Activated CD8-positive, alpha-beta memory T cell treated with anti-CD3 and anti-CD28 coated beads for 36 hours (primary cell): ENCODE results near the gene OAT. TPM values are rescaled to one million over a fixed set of nuclear protein-coding genes. Genes with fewer than 3 reads are reported as not detected.

Experiments
- CTCF ChIA-PET: fragments of 350-600 bp; sonication (Branson Sonifier 250); formaldehyde crosslinking; loops from one replicate; lab custom pipeline; 2021; ENCODE audit warnings: antibody characterized with exemption; lab: Charles Lee
- POLR2A ChIA-PET: fragments of 350-600 bp; sonication (Branson Sonifier 250); formaldehyde crosslinking; loops from one replicate; lab custom pipeline; 2021; ENCODE audit warnings: antibody characterized with exemption; lab: Charles Lee
- total RNA-seq, 2 experiments: library from RNA; stranded (reverse); gene quantifications; one replicate each; pipeline ENCODE4 v1.2.3, GENCODE V29; 2021

The OAT gene
- total RNA-seq: 10 to 100 TPM; 48.2 to 49.2 TPM

- ChIA-PET POLR2A (interaction anchor here (0.6 to 1.0 kb wide), 5 partner anchors 25 to 742 kb away, joined by 3 to 7 read pairs (median 5); partner anchors contain the start of gene LHPP), CTCF (interaction anchor here (0.7 to 2.9 kb wide), 4 partner anchors 15 to 41 kb away, joined by 3 to 10 read pairs (median 3); no protein-coding TSS in a partner anchor)
Observed at GRCh38 chr10:124418726-124419501, at the start of gene OAT. OAT (minus strand) TSS chr10:124418923; CDS start chr10:124412171, 6,752 bp downstream.

- ChIA-PET POLR2A (no interaction called here), CTCF (no interaction called here)
Observed at GRCh38 chr10:124467165-124467564, 48.4 kb upstream of the OAT start.

DNA sequence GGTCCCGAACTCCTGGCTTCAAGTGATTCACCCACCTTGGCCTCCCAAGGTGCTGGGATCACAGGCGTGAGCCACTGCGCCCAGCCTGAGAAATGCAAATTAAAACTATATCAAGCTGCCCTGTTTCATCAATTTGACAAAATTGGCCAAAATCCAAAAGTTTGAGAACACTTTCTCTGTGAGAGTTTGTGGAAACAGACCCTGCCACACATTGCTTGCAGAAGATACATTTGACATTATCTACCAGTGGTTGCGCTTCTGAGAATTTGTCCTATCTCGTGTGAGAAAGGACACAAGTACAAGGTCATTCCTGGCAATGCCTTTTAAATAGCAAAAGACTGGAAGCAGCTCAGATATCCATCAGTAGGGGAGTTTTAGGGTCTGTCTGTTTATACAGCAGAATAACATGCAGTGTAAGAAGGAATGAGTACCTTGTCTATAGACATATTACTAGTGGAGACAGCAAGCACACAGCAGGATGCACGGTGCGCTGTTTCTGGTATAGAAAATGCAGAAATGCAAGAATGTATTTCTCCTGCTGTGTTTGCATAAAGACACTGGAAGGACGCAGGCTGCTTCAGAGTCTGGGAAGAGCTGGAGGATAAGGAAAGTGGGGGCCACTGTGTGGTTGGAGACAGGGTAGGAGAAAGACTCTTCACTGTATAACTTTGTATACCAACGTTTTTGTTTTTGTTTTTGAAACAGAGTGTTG is 47.2 kb upstream of the OAT start:
- POLR2A ChIA-PET: no interaction called here
- CTCF ChIA-PET: no interaction called here

GRCh38 chr10:124465003-124465776 is 46.5 kb upstream of the OAT start:
- CTCF ChIA-PET: interaction anchor here (1.3 kb wide), 1 partner anchor 65 kb away, joined by 4 read pairs; no protein-coding TSS in a partner anchor
- POLR2A ChIA-PET: no interaction called here

- ChIA-PET CTCF (interaction anchor here (1.3 kb wide), 1 partner anchor 66 kb away, joined by 4 read pairs; no protein-coding TSS in a partner anchor), POLR2A (no interaction called here)
Observed at GRCh38 chr10:124464028-124464965, 45.6 kb upstream of the OAT start.

DNA sequence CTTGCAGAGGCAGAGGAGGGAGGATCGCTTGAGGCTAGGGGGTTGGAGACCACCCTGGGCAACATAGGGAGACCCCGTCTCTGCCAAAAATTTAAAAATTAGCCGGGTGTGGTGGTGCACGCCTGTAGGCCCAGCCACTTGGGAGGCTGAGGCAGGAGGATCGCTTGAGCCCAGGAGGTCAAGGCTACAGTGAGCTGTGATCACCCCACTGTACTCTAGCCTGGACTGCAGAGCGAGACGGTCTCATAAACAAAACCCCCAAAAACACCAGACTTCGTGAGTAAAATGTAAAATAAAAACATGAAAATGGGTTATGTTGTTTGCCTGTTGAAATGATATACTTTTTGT is 43.6 kb upstream of the OAT start:
- ChIA-PET CTCF (no interaction called here), POLR2A (interaction anchor here (0.8 kb wide), 1 partner anchor 43 kb away, joined by 3 read pairs; the partner anchor contains the start of gene OAT)

DNA sequence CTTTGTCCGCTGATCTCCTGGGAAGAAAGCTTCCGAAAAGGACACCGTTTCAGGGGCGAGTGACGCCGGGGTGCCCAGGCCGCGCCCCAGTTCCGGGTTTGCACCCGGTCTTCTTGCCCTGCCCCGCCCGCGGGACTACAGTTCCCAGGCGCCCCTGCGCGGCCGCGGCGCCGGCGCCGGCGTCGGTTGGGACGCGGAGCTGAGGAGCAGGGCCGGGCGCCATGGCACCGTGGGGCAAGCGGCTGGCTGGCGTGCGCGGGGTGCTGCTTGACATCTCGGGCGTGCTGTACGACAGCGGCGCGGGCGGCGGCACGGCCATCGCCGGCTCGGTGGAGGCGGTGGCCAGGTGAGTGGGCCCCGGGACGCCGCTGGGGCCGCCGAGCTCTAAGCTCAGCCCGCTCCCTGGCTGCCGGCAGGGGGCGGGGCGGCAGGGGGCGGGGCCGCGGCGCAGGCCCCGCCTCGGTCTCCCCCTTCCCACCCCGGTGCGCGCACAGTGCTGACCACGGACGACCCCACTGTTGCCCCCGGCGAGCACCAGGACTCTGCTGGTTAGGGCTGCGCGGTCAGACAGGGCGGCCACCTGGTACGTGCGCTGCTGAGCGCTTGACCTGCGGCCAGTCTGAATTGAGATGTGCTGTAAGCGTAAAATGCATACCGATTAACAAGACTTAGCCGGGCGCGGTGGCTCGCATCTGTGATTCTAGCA is 43.1 kb upstream of the OAT start, which contains the start of gene LHPP:
Gene LHPP (plus strand): TSS at position 182 of the 706 bp plus-strand sequence. CDS start 40 bp downstream, at position 222.
- CTCF ChIA-PET: interaction anchor here (1.0 to 1.1 kb wide), 4 partner anchors 10 to 72 kb away, joined by 3 read pairs; no protein-coding TSS in a partner anchor
- POLR2A ChIA-PET: interaction anchor here (0.8 kb wide), 1 partner anchor 43 kb away, joined by 3 read pairs; the partner anchor contains the start of gene OAT

DNA sequence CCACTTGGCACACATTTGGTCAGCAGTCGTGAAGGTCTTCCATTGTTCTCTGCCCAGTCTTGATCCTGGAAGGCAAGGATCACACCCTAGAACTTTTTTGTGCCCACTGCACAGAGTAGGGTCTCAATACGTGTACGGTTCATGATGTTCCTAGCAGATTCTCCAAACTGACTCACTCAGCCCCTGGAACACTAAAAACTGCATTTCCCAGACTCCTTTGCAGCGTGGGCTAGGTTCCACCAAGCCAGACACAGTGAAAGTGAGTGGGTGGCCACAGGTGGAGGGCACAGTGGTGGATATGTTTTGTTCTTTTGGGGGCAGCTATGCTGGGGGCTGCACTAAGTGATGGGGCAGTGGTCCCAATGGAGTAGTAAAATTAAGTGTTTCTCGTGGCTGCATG is 41.4 kb upstream of the OAT start:
- ChIA-PET POLR2A (no interaction called here), CTCF (interaction anchor here (0.9 kb wide), 1 partner anchor 41 kb away, joined by 3 read pairs; the partner anchor contains the start of gene OAT)

DNA sequence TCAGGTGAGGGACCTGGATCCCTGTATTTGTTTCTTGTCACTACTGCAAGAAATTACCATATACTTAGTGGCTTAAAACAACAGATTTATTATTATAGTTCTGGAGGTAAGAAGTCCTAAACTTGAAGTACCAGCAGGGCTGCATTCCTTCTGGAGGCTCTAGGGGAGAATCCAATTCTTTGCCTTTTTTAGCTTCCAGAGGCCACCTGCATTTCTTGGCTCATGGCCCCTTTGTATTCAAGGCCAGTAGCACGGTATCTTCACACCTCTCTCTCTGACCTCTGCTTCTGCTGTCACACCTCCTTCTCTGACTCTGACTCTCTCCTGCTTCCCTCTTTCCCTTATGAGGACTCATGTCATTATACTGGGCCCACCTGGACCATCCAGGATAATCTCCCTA is 40.7 kb upstream of the OAT start:
- ChIA-PET CTCF (no interaction called here), POLR2A (no interaction called here)

DNA sequence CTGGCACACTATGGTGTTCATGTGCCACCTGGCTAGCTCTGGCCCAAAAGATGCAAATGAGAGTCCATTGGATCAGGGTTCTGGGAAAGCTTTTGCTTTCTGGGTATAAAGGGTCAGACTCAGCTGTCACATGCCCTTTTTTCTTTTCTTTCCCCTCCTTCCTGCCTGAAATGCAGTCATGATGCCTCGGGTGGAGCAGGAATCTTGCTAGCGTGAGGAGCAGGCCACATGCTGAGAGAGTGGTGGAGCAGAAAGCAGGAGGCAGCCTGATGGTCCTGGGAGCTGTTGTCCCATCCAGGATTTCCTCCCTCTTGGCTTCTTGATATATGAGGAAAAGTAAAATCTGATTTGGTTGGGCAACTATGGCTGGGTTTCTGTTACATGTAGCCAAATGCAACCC is 40.2 kb upstream of the OAT start:
- ChIA-PET POLR2A (no interaction called here), CTCF (no interaction called here)

- CTCF ChIA-PET: no interaction called here
Observed at GRCh38 chr10:124458473-124458872, 39.8 kb upstream of the OAT start.

DNA sequence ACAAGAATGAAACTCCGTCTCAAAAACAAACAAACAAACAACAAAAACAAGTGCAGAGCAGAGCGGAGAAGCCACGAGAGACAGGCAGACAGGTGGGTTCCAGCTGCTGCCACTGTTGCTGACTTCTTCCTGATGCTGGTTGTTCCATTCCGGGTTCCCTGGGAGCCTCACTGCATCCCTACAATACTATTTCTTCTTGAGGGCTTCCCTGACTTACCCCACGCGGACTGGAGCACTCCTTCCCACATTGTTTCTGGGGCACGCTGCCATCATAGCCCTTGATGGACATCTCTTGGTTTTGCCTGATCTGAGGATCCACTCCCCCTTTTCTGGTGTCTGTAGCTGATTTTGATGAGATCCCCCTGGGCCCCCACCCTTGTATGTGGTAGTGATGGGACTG is 36.7 kb upstream of the OAT start:
- CTCF ChIA-PET: interaction anchor here (0.6 kb wide), 1 partner anchor 19 kb away, joined by 3 read pairs; no protein-coding TSS in a partner anchor

More at GRCh38 chr10:124458473-124458872, 39.8 kb upstream of the OAT start:
- POLR2A ChIA-PET: no interaction called here

GRCh38 chr10:124453960-124454610 is 35.4 kb upstream of the OAT start:
- ChIA-PET CTCF (no interaction called here), POLR2A (interaction anchor here (0.6 kb wide), 1 partner anchor 291 kb away, joined by 5 read pairs; no protein-coding TSS in a partner anchor)

More for the DNA sequence above, 36.7 kb upstream of the OAT start:
- POLR2A ChIA-PET: no interaction called here

DNA sequence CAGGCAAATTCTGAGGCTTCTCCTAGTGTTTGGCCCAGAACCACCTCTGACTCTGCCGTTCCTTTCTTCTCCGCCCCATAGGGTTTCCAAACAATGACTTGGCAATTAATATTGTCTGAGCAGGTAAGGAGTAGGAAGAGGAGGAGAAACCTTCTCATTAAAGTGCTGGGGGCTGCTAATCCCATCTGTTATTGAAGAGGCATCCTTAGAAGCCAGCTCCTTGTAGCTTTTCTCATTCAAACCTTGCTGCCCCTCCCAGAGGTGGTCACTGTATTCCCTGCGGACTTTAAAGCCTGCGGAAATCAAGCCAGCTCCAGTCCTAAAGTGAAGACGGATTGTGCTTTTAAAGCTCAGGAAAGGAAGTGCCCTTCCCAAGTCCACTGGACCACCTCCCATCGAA is 32.6 kb upstream of the OAT start:
- ChIA-PET POLR2A (no interaction called here), CTCF (interaction anchor here (0.9 kb wide), 1 partner anchor 10 kb away, joined by 3 read pairs; the partner anchor contains the start of gene LHPP)

DNA sequence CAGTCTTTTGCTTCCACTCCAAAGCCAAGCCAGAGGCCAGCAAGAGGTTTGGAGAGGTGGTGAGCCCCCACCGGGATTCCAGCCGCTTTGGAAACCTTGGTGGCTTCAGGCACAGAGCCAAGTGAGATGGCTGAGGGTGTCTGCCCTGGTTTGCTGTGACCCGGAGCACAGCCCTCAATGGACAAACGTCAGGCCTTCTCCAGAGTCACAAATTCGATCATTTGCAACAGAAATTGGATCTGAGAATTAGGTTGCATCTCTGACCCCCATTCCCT is 32.0 kb upstream of the OAT start:
- POLR2A ChIA-PET: interaction anchor here (0.8 kb wide), 1 partner anchor 53 kb away, joined by 3 read pairs; no protein-coding TSS in a partner anchor
- CTCF ChIA-PET: no interaction called here

DNA sequence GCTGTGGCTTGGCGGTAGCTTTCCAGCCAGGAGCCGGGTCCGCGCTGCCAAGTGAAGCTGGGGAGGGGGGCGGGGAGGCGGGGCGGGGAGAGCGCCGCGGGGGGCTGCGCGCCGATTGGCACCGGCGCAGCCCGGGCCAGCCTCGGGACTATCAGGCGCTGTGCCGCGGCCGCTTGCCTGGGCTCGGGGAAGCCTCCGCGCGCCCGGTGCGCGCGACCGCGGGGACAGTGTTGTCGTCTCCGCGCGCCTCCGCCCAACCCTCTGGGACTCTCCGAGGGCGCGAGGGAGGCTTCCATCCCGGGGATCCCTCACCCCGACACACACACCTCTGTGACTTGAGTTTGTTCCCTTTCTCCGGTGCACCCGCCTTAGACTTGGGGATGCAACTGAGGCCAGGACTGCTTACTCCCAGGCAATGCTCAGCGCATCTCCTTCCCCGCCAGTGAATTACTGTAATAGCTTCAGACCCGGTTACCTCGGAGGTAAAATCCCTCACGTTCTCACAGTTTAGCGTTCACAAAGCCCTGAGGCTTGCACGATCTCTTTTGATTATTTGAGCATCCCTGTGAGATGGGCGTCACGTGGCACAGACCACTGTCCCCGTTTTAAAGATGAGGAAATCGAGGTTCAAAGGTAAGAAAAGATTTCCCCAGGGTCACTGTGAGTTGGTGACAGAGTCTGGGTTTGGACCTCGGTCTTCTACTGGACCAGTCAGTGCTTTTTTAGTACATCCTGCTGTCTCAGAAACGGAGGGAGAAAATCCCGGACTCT is 31.5 kb upstream of the OAT start, which contains the start of gene NKX1-2:
Gene NKX1-2 (minus strand): TSS at position 24 of the 771 bp plus-strand sequence. CDS start 92 bp downstream, outside the sequence.
- CTCF ChIA-PET: no interaction called here
- POLR2A ChIA-PET: interaction anchor here (0.8 kb wide), 1 partner anchor 53 kb away, joined by 3 read pairs; no protein-coding TSS in a partner anchor
